B cell (primary cell): ENCODE measurements around the gene SH3BGRL3. TPM values are rescaled to one million over a fixed set of nuclear protein-coding genes. Genes with fewer than 3 reads are reported as not detected.
A peak's percentile ranks its signal among the peaks of the same experiment; 100 is the strongest.

Experiments
- ATAC-seq: fragments of 200-7000 bp; cut with Tn5 transposase; one replicate; pipeline ENCODE4 v1.10.0; 2021; ENCODE audit warnings: low read depth, mild to moderate bottlenecking, moderate number of reproducible peaks, moderate library complexity
- CTCF ChIA-PET: fragments of 350-600 bp; sonication (Branson Sonifier 250); formaldehyde crosslinking; loops from one replicate; lab custom pipeline; 2021; ENCODE audit warnings: antibody characterized with exemption, inconsistent platforms; lab: Charles Lee
- POLR2A ChIA-PET: fragments of 350-600 bp; sonication (Branson Sonifier 250); formaldehyde crosslinking; loops from one replicate; lab custom pipeline; 2021; ENCODE audit warnings: antibody characterized with exemption; lab: Charles Lee
- DNase-seq: peaks from one replicate; pipeline ENCODE4 v3.0.0; 2013
- H2AFZ ChIP-seq: 2 replicates; pipeline ENCODE4 v1.6.1; 2012; ENCODE audit warnings: mild to moderate bottlenecking, low read depth, low read length; ENCODE audit not compliant: insufficient read depth, poor library complexity, severe bottlenecking
- H3K27ac ChIP-seq, 2 donors: 1 replicate in 1 of 2; 2 replicates in 1 of 2; pipeline ENCODE4 v1.5.1; 2012 to 2013; ENCODE audit warnings: low read length in 2 of 2, mild to moderate bottlenecking in 2 of 2, moderate library complexity in 1 of 2
- H3K27me3 ChIP-seq, 4 experiments: fragments of 200-600 bp in 1 of 4; sonication (generic) in 1 of 4; replicated peaks in 1 of 4; 1 replicate in 2 of 4; 2 replicates in 2 of 4; pipeline versions ENCODE4 v1.6.1 to v1.7.0; 2013 to 2016; ENCODE audit warnings: low read length in 3 of 4, mild to moderate bottlenecking in 2 of 4, mixed read lengths in 1 of 4, moderate library complexity in 1 of 4; ENCODE audit not compliant: insufficient read depth in 4 of 4, control insufficient read depth in 3 of 4; ENCODE audit errors: control extremely low read depth in 1 of 4
- H3K36me3 ChIP-seq, 2 experiments: replicated peaks in 1 of 2; 1 replicate in 1 of 2; 2 replicates in 1 of 2; pipeline versions ENCODE4 v1.6.1 to v1.7.1; 2013; ENCODE audit warnings: low read length in 1 of 2; ENCODE audit not compliant: insufficient read depth in 2 of 2, control insufficient read depth in 1 of 2; ENCODE audit errors: control extremely low read depth in 1 of 2, extremely low read depth in 1 of 2
- H3K4me1 ChIP-seq, 2 donors: fragments of 200-600 bp in 1 of 2; sonication (generic) in 1 of 2; 1 replicate in 1 of 2; 2 replicates in 1 of 2; pipeline versions ENCODE4 v1.5.1 to v1.6.1; 2013 to 2017; ENCODE audit warnings: low read length in 2 of 2; ENCODE audit not compliant: control insufficient read depth in 2 of 2, insufficient read depth in 2 of 2
- H3K4me2 ChIP-seq: replicated peaks from 2 replicates; pipeline ENCODE3; 2012; ENCODE audit warnings: mild to moderate bottlenecking, low read depth, low read length; ENCODE audit not compliant: poor library complexity, severe bottlenecking
- H3K4me3 ChIP-seq, 5 experiments: fragments of 200-600 bp in 1 of 5; sonication (generic) in 1 of 5; 1 replicate in 3 of 5; 2 replicates in 2 of 5; pipeline versions ENCODE4 v1.5.1 to v1.7.0; 2011 to 2016; ENCODE audit warnings: low read length in 4 of 5, mild to moderate bottlenecking in 4 of 5, low read depth in 2 of 5, control low read depth in 1 of 5, moderate library complexity in 1 of 5; ENCODE audit not compliant: insufficient read depth in 1 of 5; ENCODE audit errors: control extremely low read depth in 1 of 5, extremely low read depth in 1 of 5
- H3K79me2 ChIP-seq: fragments of 200-600 bp; sonication (generic); one replicate; pipeline ENCODE4 v1.6.0; 2016; ENCODE audit warnings: low read length; ENCODE audit not compliant: control insufficient read depth, insufficient read depth
- H3K9ac ChIP-seq: fragments of 200-600 bp; sonication (generic); 2 replicates; pipeline ENCODE4 v1.6.1; 2017; ENCODE audit warnings: mild to moderate bottlenecking, low read length, moderate library complexity
- H3K9me3 ChIP-seq, 3 donors: one replicate each; pipeline versions ENCODE4 v1.6.1 to v1.7.1; 2013; ENCODE audit warnings: low read length in 2 of 3; ENCODE audit not compliant: control insufficient read depth in 2 of 3, insufficient read depth in 1 of 3; ENCODE audit errors: control extremely low read depth in 1 of 3
- H4K20me1 ChIP-seq: 2 replicates; pipeline ENCODE4 v1.6.0; 2012; ENCODE audit warnings: mild to moderate bottlenecking, low read length; ENCODE audit not compliant: insufficient read depth, control insufficient read depth, poor library complexity, severe bottlenecking
- H3K27ac Mint-ChIP-seq: one replicate; pipeline ENCODE4 v1.8.0; 2021; ENCODE audit warnings: mixed read lengths
- H3K27me3 Mint-ChIP-seq: one replicate; pipeline ENCODE4 v1.8.0; 2021; ENCODE audit warnings: mixed read lengths
- H3K4me1 Mint-ChIP-seq: one replicate; pipeline ENCODE4 v1.8.0; 2021; ENCODE audit warnings: mixed read lengths
- H3K4me3 Mint-ChIP-seq: one replicate; pipeline ENCODE4 v1.8.0; 2021; ENCODE audit warnings: mixed read lengths
- H3K9me3 Mint-ChIP-seq: one replicate; pipeline ENCODE4 v1.8.0; 2022; ENCODE audit warnings: mixed read lengths; ENCODE audit not compliant: insufficient read depth
- EZH2 ChIP-seq: IDR thresholded peaks from 2 replicates; pipeline ENCODE4 v1.6.1; 2012; ENCODE audit warnings: borderline replicate concordance, low read depth, mild to moderate bottlenecking, moderate library complexity, low read length; ENCODE audit not compliant: insufficient read depth, poor library complexity, severe bottlenecking
- WGBS: methylation state at CpG from one replicate; pipeline ENCODE4 v1.1.5; 2013; ENCODE audit warnings: missing lambda C conversion rate; ENCODE audit not compliant: insufficient coverage; 5-methylcytosine and 5-hydroxymethylcytosine counted together
- intact Hi-C: fragments of 100-400 bp; cut with micrococcal nuclease; formaldehyde crosslinking; loops from one replicate; pipeline ENCODE4 v1.10.0; 2022
- polyA plus RNA-seq: library from polyadenylated mRNA; depleted of rRNA; stranded (reverse); fragments of >200 nt; gene quantifications from 2 replicates; pipeline ENCODE4 v1.2.3, GENCODE V29; 2012
- total RNA-seq, 2 donors: library from RNA; stranded (reverse); fragments of 120-200 nt in 1 of 2; gene quantifications; 1 replicate in 1 of 2; 2 replicates in 1 of 2; pipeline versions ENCODE4 v1.2.3 to v1.2.4, GENCODE V29; 2013 to 2022
- TF ChIP-seq, protein P1 (sequence below): fragments of 200-600 bp; IDR thresholded peaks from one replicate; pipeline ENCODE4 v1.8.0; 2022; ENCODE audit warnings: antibody characterized with exemption, mild to moderate bottlenecking

SH3BGRL3 gene
- total and polyA plus RNA-seq, 2 donors (not counting 1 experiment from before 2014, with no cell fraction given) = 150 to 232 TPM

GRCh38 chr1:26290122-26290881 lies 10.4 kb downstream of the SH3BGRL3 start:
- ChIA-PET CTCF (interaction anchor here (0.9 to 26.4 kb wide), 6 partner anchors 10 to 319 kb away, joined by 3 to 1400 read pairs (median 46); partner anchors contain the start of genes CD52, SH3BGRL3 and UBXN11), POLR2A (interaction anchor here (0.6 to 21.9 kb wide), 7 partner anchors 9 to 88 kb away, joined by 3 to 1239 read pairs (median 12); partner anchors contain the start of genes CD52, SH3BGRL3 and UBXN11)
- peak; percentile 0 for ATAC-seq
- peak overlapping the region in 1 of 5 experiments; percentile 24 for H3K4me3 ChIP-seq
- no peaks in the 10 kb centered on the region for H3K27me3 ChIP-seq
- H3K4me1 ChIP-seq = peaks cover 80 to 86% of the 10 kb centered on the region in 2 donors
- 48% methylated on average over 6 of the region's 11 CpGs for WGBS
- H3K27ac ChIP-seq = peak overlapping the region; percentile 93 to 96
- peak overlapping the region; percentile 21 for H3K9ac ChIP-seq
- H2AFZ ChIP-seq = peak overlapping the region; percentile 23
- peak overlapping the region; percentile 86 for H3K4me3 Mint-ChIP-seq
- no peaks in the 10 kb centered on the region for H3K9me3 ChIP-seq
- TF ChIP-seq, protein P1, sequence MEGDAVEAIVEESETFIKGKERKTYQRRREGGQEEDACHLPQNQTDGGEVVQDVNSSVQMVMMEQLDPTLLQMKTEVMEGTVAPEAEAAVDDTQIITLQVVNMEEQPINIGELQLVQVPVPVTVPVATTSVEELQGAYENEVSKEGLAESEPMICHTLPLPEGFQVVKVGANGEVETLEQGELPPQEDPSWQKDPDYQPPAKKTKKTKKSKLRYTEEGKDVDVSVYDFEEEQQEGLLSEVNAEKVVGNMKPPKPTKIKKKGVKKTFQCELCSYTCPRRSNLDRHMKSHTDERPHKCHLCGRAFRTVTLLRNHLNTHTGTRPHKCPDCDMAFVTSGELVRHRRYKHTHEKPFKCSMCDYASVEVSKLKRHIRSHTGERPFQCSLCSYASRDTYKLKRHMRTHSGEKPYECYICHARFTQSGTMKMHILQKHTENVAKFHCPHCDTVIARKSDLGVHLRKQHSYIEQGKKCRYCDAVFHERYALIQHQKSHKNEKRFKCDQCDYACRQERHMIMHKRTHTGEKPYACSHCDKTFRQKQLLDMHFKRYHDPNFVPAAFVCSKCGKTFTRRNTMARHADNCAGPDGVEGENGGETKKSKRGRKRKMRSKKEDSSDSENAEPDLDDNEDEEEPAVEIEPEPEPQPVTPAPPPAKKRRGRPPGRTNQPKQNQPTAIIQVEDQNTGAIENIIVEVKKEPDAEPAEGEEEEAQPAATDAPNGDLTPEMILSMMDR = no peak
- no peak for TF ChIP-seq EZH2
- H3K9me3 Mint-ChIP-seq = no peaks in the 10 kb centered on the region
- peak overlapping the region; percentile 65 for H3K4me2 ChIP-seq
- intact Hi-C loops = no loop called here
- peak overlapping the region; percentile 97 for H3K27ac Mint-ChIP-seq
- no peaks in the 10 kb centered on the region for H3K36me3 ChIP-seq
- peak; percentile 60 for DNase-seq
- no peaks in the 10 kb centered on the region for H3K27me3 Mint-ChIP-seq
- H4K20me1 ChIP-seq = no peaks in the 10 kb centered on the region
- peaks cover 83% of the 10 kb centered on the region for H3K4me1 Mint-ChIP-seq
- peaks cover 27% of the 10 kb centered on the region for H3K79me2 ChIP-seq

GRCh38 chr1:26290882-26291261 lies 11.0 kb downstream of the SH3BGRL3 start:
- 39% methylated on average over 7 of the region's 11 CpGs for WGBS
- no peak for ATAC-seq
- H3K27ac ChIP-seq = peak overlapping the region; percentile 93 to 96
- H3K79me2 ChIP-seq = peaks cover 27% of the 10 kb centered on the region
- peaks cover 0 to 2% of the 10 kb centered on the region in 2 experiments for H3K36me3 ChIP-seq
- peak overlapping the region; percentile 21 for H3K9ac ChIP-seq
- peaks cover 81% of the 10 kb centered on the region for H3K4me1 Mint-ChIP-seq
- peak overlapping the region; percentile 86 for H3K4me3 Mint-ChIP-seq
- H3K27ac Mint-ChIP-seq = peak overlapping the region; percentile 97
- ChIA-PET POLR2A (interaction anchor here (3.0 to 21.9 kb wide), 4 partner anchors 10 to 27 kb away, joined by 12 to 1239 read pairs (median 54); partner anchors contain the start of genes CD52, SH3BGRL3 and UBXN11), CTCF (interaction anchor here (0.9 to 26.4 kb wide), 3 partner anchors 14 to 319 kb away, joined by 3 to 1400 read pairs (median 166); partner anchors contain the start of genes CD52, SH3BGRL3 and UBXN11)
- H3K27me3 Mint-ChIP-seq = no peaks in the 10 kb centered on the region
- H2AFZ ChIP-seq = peak overlapping the region; percentile 3
- DNase-seq = no peak
- H3K9me3 Mint-ChIP-seq = no peaks in the 10 kb centered on the region
- H3K4me2 ChIP-seq = peak overlapping the region; percentile 65
- H3K27me3 ChIP-seq = no peaks in the 10 kb centered on the region
- no peak for TF ChIP-seq EZH2
- TF ChIP-seq, protein P1 = no peak
- no peaks in the 10 kb centered on the region for H4K20me1 ChIP-seq
- H3K4me3 ChIP-seq = no peak overlapping the region
- H3K9me3 ChIP-seq = no peaks in the 10 kb centered on the region
- H3K4me1 ChIP-seq = peaks cover 74 to 81% of the 10 kb centered on the region in 2 donors
- intact Hi-C loops = no loop called here
